ENCODE results near the gene ZDHHC20. TPM values are rescaled to one million over a fixed set of nuclear protein-coding genes. Genes with fewer than 3 reads are reported as not detected.

ZDHHC20 gene
- total and polyA plus RNA-seq, 10 of the 15 experiments (the other 5 are each of a cell fraction or from before 2014, with no cell fraction given), result 8.6 to 57.8 (median 41.7) TPM

DNA sequence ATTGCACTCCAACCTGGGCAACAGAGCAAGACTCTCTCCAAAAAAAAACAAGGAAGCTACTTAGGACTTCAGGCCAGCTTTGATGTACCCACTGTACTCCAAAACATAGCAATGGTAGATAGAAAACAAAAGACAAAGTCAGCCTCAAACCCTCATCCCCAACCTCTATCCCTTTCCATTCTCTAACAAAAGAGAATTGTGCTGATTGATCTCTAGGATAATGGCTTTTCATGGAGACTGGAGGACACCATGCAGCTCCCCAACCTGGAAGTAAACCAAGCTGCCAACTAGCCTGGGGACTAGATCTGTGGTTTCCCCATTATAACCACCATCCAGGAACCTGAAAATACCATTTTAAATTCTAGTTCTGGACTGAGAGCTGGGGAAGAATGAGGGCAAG is 4.3 kb upstream of the ZDHHC20 start:
- no peak overlapping the region for H3K4me3 ChIP-seq
- H3K79me2 ChIP-seq (ENCODE audit: control insufficient read depth, insufficient read depth, low read length), result peaks cover 6% of the 10 kb centered on the region
- POLR2A ChIA-PET, result interaction anchor here (0.6 to 0.7 kb wide), 2 partner anchors 57 to 94 kb away, joined by 3 to 4 read pairs; no protein-coding TSS in a partner anchor
- H4K20me1 ChIP-seq (ENCODE audit: control insufficient read depth, insufficient read depth), result no peaks in the 10 kb centered on the region
- TF ChIP-seq MTA3 (IDR thresholded peaks at IDR 0.05; ENCODE audit: borderline replicate concordance, low read length) (no peak), PAX5 (IDR thresholded peaks at IDR 0.05; ENCODE audit: borderline replicate concordance, low read depth, low read length) (no peak)
- TF ChIP-seq, protein P1, sequence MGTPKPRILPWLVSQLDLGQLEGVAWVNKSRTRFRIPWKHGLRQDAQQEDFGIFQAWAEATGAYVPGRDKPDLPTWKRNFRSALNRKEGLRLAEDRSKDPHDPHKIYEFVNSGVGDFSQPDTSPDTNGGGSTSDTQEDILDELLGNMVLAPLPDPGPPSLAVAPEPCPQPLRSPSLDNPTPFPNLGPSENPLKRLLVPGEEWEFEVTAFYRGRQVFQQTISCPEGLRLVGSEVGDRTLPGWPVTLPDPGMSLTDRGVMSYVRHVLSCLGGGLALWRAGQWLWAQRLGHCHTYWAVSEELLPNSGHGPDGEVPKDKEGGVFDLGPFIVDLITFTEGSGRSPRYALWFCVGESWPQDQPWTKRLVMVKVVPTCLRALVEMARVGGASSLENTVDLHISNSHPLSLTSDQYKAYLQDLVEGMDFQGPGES (IDR thresholded peaks at IDR 0.05), result no peak
- no peaks in the 10 kb centered on the region for H3K9me3 ChIP-seq (replicated peaks; ENCODE audit: control insufficient read depth, insufficient read depth, low read length)
- RAD21 ChIA-PET (ENCODE audit: unreplicated experiment), result no interaction called here
- H3K27me3 ChIP-seq (replicated peaks in 1 of 2; ENCODE audit: control insufficient read depth in 2 of 2, insufficient read depth in 2 of 2, low read length in 1 of 2), result no peaks in the 10 kb centered on the region
- no peak overlapping the region for H2AFZ ChIP-seq (ENCODE audit: control insufficient read depth, low read depth, low read length)
- H3K27ac ChIP-seq (ENCODE audit: control insufficient read depth, insufficient read depth), result no peak overlapping the region
- ATAC-seq, result no peak
- no TSS peak for BruUV-seq (replicated peaks)
- no peak overlapping the region for H3K9ac ChIP-seq (ENCODE audit: control insufficient read depth, insufficient read depth, low read length)
- no peak for DNase-seq (ENCODE audit: low read depth, low spot score)
- intact Hi-C loops (cut with micrococcal nuclease; ENCODE audit: unreplicated experiment) (no loop called here), in situ Hi-C loops (cut with MboI) (no loop called here)
- H3K4me1 ChIP-seq (ENCODE audit: control insufficient read depth, insufficient read depth, low read length), result no peaks in the 10 kb centered on the region; the same call in 1 of the 2 replicates
- H3K36me3 ChIP-seq (ENCODE audit: control insufficient read depth in 2 of 2, insufficient read depth in 2 of 2, low read length in 1 of 2), result no peaks in the 10 kb centered on the region
- no peak overlapping the region for H3K4me2 ChIP-seq (ENCODE audit: control insufficient read depth, insufficient read depth)
- SMC1A ChIA-PET (ENCODE audit: uncharacterized antibody, unreplicated experiment), result interaction anchor here (2.2 kb wide), 1 partner anchor 13 kb away, joined by 6 read pairs; no protein-coding TSS in a partner anchor
- FAIRE-seq, result no peak
- CTCF ChIA-PET, result interaction anchor here (0.6 to 3.2 kb wide), 3 partner anchors 13 to 198 kb away, joined by 3 to 17 read pairs (median 3); no protein-coding TSS in a partner anchor

DNA sequence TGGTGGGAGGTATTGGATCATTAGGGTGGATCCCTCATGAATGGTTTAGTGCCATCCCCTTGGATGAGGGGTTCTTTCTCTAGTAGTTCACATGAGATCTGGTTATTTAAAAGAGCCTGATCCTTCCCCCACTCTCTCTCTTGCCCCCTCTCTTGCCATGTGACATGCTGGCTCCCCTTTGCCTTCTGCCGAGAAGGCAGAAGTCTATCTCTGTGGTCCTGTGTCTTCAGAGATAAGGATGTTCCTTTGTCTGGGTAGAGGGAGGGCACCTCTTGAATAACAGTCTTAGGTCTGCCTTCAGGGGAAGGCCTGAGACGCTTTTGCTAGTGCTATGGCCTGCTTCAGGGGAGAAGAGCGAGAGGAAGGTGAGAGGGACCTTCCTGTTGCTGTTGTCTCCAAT is 2.0 kb upstream of the ZDHHC20 start:
- RAD21 ChIA-PET (ENCODE audit: unreplicated experiment), result interaction anchor here (1.1 kb wide), 1 partner anchor 162 kb away, joined by 3 read pairs; no protein-coding TSS in a partner anchor
- WGBS (ENCODE audit: insufficient coverage, insufficient replicate concordance, low lambda C conversion rate, missing lambda C conversion rate), result 78% methylated on average over 3 of the region's 3 CpGs
- no peaks in the 10 kb centered on the region for H3K36me3 ChIP-seq (ENCODE audit: control insufficient read depth in 2 of 2, insufficient read depth in 2 of 2, low read length in 1 of 2)
- SMC1A ChIA-PET (ENCODE audit: uncharacterized antibody, unreplicated experiment), result no interaction called here
- no TSS peak for BruUV-seq (replicated peaks)
- no peak overlapping the region for H3K4me3 ChIP-seq
- DNase-seq (ENCODE audit: low read depth, low spot score) (no peak), FAIRE-seq (no peak), ATAC-seq (no peak)
- H3K27me3 ChIP-seq (replicated peaks in 1 of 2; ENCODE audit: control insufficient read depth in 2 of 2, insufficient read depth in 2 of 2, low read length in 1 of 2), result no peaks in the 10 kb centered on the region
- CTCF ChIA-PET, result no interaction called here
- intact Hi-C loops (cut with micrococcal nuclease; ENCODE audit: unreplicated experiment) (no loop called here), in situ Hi-C loops (cut with MboI) (no loop called here)
- no peak overlapping the region for H3K4me2 ChIP-seq (ENCODE audit: control insufficient read depth, insufficient read depth)
- no peaks in the 10 kb centered on the region for H3K9me3 ChIP-seq (replicated peaks; ENCODE audit: control insufficient read depth, insufficient read depth, low read length)
- POLR2A ChIA-PET, result no interaction called here
- no peaks in the 10 kb centered on the region for H4K20me1 ChIP-seq (ENCODE audit: control insufficient read depth, insufficient read depth)
- peaks cover 4% of the 10 kb centered on the region; the same call in 1 of the 2 replicates for H3K4me1 ChIP-seq (ENCODE audit: control insufficient read depth, insufficient read depth, low read length)
- H2AFZ ChIP-seq (ENCODE audit: control insufficient read depth, low read depth, low read length), result no peak overlapping the region
- H3K79me2 ChIP-seq (ENCODE audit: control insufficient read depth, insufficient read depth, low read length), result peaks cover 26% of the 10 kb centered on the region
- H3K9ac ChIP-seq (ENCODE audit: control insufficient read depth, insufficient read depth, low read length), result no peak overlapping the region
- H3K27ac ChIP-seq (ENCODE audit: control insufficient read depth, insufficient read depth), result no peak overlapping the region
- TF ChIP-seq FOXM1 (IDR thresholded peaks at IDR 0.05; ENCODE audit: low read depth, low read length) (no peak), SMC3 (IDR thresholded peaks at IDR 0.05; ENCODE audit: borderline replicate concordance, low read length) (no peak), GATAD2B (conservative IDR thresholded peaks at IDR 0.05; ENCODE audit: low read depth) (no peak), NR2F1 (conservative IDR thresholded peaks at IDR 0.05) (no peak), NFXL1 (IDR thresholded peaks at IDR 0.05; ENCODE audit: borderline replicate concordance) (no peak), PAX5 (IDR thresholded peaks at IDR 0.05; ENCODE audit: borderline replicate concordance, low read depth, low read length) (no peak), DPF2 (IDR thresholded peaks at IDR 0.05) (no peak)
- TF ChIP-seq, protein P2, sequence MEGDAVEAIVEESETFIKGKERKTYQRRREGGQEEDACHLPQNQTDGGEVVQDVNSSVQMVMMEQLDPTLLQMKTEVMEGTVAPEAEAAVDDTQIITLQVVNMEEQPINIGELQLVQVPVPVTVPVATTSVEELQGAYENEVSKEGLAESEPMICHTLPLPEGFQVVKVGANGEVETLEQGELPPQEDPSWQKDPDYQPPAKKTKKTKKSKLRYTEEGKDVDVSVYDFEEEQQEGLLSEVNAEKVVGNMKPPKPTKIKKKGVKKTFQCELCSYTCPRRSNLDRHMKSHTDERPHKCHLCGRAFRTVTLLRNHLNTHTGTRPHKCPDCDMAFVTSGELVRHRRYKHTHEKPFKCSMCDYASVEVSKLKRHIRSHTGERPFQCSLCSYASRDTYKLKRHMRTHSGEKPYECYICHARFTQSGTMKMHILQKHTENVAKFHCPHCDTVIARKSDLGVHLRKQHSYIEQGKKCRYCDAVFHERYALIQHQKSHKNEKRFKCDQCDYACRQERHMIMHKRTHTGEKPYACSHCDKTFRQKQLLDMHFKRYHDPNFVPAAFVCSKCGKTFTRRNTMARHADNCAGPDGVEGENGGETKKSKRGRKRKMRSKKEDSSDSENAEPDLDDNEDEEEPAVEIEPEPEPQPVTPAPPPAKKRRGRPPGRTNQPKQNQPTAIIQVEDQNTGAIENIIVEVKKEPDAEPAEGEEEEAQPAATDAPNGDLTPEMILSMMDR (IDR thresholded peaks at IDR 0.05 in 2 of 3, conservative IDR thresholded peaks at IDR 0.05 in 1 of 3; ENCODE audit: control insufficient read depth in 2 of 3, extremely low read depth in 1 of 3, insufficient read depth in 1 of 3, low read depth in 3 of 3, low read length in 3 of 3), result no peak
- TF ChIP-seq, protein P3, sequence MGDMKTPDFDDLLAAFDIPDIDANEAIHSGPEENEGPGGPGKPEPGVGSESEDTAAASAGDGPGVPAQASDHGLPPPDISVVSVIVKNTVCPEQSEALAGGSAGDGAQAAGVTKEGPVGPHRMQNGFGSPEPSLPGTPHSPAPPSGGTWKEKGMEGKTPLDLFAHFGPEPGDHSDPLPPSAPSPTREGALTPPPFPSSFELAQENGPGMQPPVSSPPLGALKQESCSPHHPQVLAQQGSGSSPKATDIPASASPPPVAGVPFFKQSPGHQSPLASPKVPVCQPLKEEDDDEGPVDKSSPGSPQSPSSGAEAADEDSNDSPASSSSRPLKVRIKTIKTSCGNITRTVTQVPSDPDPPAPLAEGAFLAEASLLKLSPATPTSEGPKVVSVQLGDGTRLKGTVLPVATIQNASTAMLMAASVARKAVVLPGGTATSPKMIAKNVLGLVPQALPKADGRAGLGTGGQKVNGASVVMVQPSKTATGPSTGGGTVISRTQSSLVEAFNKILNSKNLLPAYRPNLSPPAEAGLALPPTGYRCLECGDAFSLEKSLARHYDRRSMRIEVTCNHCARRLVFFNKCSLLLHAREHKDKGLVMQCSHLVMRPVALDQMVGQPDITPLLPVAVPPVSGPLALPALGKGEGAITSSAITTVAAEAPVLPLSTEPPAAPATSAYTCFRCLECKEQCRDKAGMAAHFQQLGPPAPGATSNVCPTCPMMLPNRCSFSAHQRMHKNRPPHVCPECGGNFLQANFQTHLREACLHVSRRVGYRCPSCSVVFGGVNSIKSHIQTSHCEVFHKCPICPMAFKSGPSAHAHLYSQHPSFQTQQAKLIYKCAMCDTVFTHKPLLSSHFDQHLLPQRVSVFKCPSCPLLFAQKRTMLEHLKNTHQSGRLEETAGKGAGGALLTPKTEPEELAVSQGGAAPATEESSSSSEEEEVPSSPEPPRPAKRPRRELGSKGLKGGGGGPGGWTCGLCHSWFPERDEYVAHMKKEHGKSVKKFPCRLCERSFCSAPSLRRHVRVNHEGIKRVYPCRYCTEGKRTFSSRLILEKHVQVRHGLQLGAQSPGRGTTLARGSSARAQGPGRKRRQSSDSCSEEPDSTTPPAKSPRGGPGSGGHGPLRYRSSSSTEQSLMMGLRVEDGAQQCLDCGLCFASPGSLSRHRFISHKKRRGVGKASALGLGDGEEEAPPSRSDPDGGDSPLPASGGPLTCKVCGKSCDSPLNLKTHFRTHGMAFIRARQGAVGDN (IDR thresholded peaks at IDR 0.05), result no peak
